GM12865 (cell line): ENCODE results near the gene COL20A1.

Source experiments
- DNase-seq: peaks from one replicate; pipeline ENCODE4 v3.0.0; 2010; ENCODE audit warnings: low read depth
- H3K4me3 ChIP-seq: 2 replicates; pipeline ENCODE4 v1.5.1; 2011; ENCODE audit warnings: mild to moderate bottlenecking, low read depth, low read length, control low read depth
- TF ChIP-seq, protein P1 (sequence below): IDR thresholded peaks from 2 replicates; pipeline ENCODE4 v1.5.1; 2011; ENCODE audit warnings: low read length, control low read depth, low read depth, inconsistent platforms; ENCODE audit not compliant: insufficient read depth; ENCODE audit errors: missing control alignments

The COL20A1 gene

DNA sequence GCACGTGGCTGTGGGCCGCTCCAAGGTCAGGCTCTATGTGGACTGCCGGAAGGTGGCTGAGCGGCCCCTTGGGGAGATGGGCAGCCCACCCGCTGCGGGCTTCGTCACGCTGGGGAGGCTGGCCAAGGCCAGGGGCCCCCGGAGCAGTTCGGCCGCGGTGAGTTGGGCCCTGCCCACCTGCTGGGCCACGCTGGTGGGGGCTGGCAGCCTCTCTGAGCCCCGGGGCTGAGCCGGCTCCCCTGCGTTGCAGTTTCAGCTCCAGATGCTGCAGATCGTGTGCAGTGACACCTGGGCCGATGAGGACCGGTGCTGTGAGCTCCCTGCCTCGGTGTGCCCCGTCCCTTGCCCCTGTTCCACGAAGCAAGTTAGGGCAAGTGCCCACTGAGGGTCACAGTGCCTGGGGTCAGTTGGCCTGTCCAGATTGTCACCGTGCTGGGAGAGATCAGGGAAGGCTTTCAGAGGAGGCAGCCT lies 27.1 kb downstream of the COL20A1 start:
- DNase-seq: no peak
- no peak overlapping the region for H3K4me3 ChIP-seq
- TF ChIP-seq, protein P1, sequence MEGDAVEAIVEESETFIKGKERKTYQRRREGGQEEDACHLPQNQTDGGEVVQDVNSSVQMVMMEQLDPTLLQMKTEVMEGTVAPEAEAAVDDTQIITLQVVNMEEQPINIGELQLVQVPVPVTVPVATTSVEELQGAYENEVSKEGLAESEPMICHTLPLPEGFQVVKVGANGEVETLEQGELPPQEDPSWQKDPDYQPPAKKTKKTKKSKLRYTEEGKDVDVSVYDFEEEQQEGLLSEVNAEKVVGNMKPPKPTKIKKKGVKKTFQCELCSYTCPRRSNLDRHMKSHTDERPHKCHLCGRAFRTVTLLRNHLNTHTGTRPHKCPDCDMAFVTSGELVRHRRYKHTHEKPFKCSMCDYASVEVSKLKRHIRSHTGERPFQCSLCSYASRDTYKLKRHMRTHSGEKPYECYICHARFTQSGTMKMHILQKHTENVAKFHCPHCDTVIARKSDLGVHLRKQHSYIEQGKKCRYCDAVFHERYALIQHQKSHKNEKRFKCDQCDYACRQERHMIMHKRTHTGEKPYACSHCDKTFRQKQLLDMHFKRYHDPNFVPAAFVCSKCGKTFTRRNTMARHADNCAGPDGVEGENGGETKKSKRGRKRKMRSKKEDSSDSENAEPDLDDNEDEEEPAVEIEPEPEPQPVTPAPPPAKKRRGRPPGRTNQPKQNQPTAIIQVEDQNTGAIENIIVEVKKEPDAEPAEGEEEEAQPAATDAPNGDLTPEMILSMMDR: no peak

DNA sequence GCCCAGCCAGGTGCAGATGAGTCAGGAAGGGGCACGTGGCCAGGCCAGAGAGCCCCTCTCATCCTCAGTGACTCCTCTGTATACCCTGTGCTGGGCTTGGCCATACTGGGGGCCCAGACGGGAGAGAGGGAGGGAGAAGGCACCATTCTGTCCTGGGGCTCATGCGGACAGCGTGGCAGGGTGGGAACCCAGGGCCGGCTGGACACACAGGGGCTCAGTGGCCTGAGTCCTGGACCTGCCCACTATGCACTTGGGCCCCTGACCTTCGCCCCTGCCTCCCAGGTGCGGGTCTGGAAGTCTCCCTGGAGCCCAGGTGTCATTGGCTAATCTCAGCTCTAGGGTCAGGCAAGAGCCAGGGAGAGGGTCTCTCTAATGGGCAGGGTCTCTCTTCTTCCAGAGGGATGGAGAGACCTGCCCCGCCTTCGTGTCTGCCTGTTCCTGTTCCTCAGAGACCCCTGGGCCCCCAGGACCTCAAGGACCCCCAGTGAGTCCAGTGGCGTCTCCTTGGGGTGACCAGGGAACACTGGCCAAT lies 27.7 kb downstream of the COL20A1 start:
- no peak for DNase-seq
- TF ChIP-seq, protein P1: no peak
- no peak overlapping the region for H3K4me3 ChIP-seq

DNA sequence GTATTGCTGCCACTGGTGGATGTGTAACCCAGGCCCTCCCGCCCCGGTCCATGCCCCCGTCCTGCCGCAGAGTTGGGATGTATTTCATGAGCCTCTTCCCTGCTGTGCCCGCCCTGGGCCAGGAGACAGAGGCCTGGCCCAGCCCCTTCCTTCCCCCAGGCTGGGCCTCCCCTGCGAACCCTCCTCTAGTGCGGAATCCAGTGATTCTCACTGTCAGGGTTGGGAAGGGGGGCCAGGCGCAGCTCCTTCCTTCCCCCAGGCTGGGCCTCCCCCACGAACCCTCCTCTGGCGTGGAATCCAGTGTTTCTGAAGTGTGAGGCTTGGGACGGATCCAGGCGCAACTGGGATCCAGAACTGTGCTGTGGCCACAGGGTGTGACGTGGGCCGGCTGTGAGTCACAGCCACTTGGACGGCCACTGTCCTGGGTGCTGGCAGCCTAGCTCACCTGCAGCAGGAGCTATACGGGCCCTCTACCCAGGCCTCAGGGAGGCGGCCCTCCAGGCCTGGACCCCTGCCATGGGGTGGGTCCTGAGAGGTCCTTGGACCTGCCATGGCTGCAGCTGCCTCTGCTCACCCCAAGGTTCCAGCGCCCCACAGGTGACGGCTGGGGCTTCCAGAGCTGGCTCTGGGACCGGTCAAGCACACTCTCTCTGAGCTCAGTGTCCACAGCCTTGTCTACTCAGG lies 28.3 kb downstream of the COL20A1 start:
- TF ChIP-seq, protein P1: no peak
- DNase-seq: no peak
- no peak overlapping the region for H3K4me3 ChIP-seq

DNA sequence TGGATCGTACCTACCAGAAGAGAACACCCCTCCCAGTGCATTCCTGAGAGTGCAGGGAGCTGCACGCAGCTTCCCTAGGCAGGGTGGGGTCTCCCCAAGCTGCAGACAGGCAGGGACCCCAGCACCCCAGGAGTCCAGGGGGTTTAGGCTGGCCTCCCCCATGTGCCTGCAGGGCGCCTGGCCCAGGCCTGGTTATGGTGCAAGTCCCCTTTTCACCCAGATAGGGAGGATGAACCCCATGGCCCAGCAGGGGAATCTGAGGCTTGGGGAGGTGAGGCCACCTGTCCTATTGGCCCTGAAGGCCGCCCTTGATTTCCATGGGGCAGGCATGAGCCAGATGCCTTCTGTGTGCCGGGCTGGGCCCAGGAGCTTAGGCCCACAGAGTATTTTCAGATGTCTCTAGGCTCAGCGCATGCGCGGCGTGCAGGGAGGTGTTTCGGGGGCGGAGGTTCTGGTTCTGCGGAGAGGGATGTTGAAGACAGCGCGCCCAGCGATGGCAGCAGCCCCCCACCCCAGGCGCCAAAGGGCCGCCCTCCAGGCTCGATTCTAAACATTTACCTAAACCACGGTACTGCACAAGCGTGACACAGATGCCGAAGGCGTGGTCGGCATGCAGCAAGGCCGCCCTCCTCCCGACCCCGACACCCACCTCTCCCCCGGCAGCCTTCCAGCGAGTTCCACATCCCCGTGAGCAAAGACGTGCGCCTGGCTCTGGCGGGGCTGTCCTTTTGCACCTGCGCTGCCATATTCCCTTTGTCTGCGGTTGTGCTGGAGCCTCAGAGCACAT lies 29.4 kb downstream of the COL20A1 start:
- H3K4me3 ChIP-seq: no peak overlapping the region
- TF ChIP-seq, protein P1: no peak
- DNase-seq: no peak

DNA sequence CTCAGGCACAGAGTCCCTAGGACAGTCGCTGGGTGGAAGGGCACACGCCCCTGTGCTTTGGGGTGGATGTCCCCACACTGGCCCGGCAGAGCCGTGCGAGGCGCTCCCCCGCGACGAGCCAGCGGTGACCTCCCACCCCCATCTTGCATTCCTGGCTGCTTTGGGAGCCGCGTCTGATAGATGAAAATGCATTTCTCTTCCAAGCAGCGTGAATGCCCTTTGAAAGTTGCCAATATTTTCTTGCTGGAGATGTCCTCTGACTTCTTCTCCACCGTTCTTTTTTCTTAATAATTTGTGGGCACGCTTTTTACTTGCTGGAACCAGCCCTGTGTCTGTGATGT lies 29.9 kb downstream of the COL20A1 start:
- TF ChIP-seq, protein P1: no peak
- H3K4me3 ChIP-seq: no peak overlapping the region
- no peak for DNase-seq

DNA sequence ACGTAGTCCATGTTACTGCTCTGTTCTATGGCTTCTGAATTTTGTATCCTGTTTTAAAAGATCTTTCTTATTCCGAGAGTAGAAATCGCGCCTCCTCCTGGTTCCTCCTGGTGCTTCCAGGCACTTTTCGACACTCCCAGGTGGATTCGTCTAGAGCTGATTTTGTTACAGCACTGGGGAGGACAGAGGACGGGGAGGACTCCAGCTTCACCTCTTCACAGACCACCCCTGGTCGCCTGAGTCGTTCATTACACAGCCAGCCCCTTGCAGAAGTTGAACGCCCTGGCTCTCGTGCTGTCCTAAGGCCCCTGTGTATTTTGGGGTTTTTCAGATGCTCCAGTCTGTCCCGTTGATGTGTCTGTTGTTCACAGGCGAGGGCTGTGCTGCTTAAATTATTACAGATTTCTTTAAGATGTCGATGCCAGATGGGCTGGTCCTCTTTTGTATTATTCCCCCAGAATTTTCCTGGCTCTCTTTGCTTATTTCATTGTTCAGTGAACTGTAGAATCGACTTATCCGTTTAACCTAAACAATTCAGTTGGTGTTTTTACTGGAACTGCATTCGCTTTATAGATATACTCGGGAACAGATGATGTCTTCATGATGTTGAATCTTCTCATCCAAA lies 30.5 kb downstream of the COL20A1 start:
- TF ChIP-seq, protein P1: no peak
- no peak for DNase-seq
- H3K4me3 ChIP-seq: no peak overlapping the region
